GM19452 (cell line): ENCODE measurements around the gene HOXA13.

Source experiments
- ATAC-seq: cut with Tn5 transposase; IDR thresholded peaks from one replicate; pipeline ENCODE4 v1.9.1; 2021; ENCODE audit not compliant: unreplicated experiment

HOXA13 gene

GRCh38 chr7:27160546-27161213, 39.2 kb downstream of the HOXA13 start:
- peak; percentile 66 for ATAC-seq

- ATAC-seq: no peak
These were observed 39.7 kb downstream of the HOXA13 start for GRCh38 chr7:27160145-27160545.

GRCh38 chr7:27159266-27160144, 40.4 kb downstream of the HOXA13 start:
- ATAC-seq: no peak

GRCh38 chr7:27158436-27159265, 41.2 kb downstream of the HOXA13 start:
- ATAC-seq: no peak

GRCh38 chr7:27157702-27158431, 42.0 kb downstream of the HOXA13 start:
- no peak for ATAC-seq

GRCh38 chr7:27156916-27157701, 42.8 kb downstream of the HOXA13 start:
- ATAC-seq: no peak

- no peak for ATAC-seq
These were observed 43.4 kb downstream of the HOXA13 start, which contains the start of gene HOXA7 for GRCh38 chr7:27156508-27156898. TSS of gene HOXA7 (minus strand) at chr7:27156675. CDS start at chr7:27156545, 130 bp downstream.

GRCh38 chr7:27155816-27156507, 43.9 kb downstream of the HOXA13 start:
- no peak for ATAC-seq

- no peak for ATAC-seq
These were observed 44.7 kb downstream of the HOXA13 start for GRCh38 chr7:27154901-27155815.

- no peak for ATAC-seq
These were observed 45.5 kb downstream of the HOXA13 start for GRCh38 chr7:27154369-27154768.

- ATAC-seq: no peak
These were observed 46.4 kb downstream of the HOXA13 start for GRCh38 chr7:27153526-27153925.

GRCh38 chr7:27152816-27153442, 47.0 kb downstream of the HOXA13 start:
- ATAC-seq: no peak

- no peak for ATAC-seq
These were observed 47.7 kb downstream of the HOXA13 start, which contains the start of gene HOXA3 for GRCh38 chr7:27151931-27152815. TSS of gene HOXA3 (minus strand) at chr7:27152583. CDS start at chr7:27110640, 41,943 bp downstream.

- no peak for ATAC-seq
These were observed 48.5 kb downstream of the HOXA13 start for GRCh38 chr7:27151341-27151930.

GRCh38 chr7:27150568-27151340, 49.1 kb downstream of the HOXA13 start:
- ATAC-seq: peak; percentile 74
